MM.1S (cell line): ENCODE data around the gene CPO.

ENCODE experiments used
- EZH2 ChIP-seq: fragments of 300-600 bp; sonication (generic); optimal IDR thresholded peaks from 2 replicates; pipeline ENCODE3; 2017; ENCODE audit warnings: low read depth, mild to moderate bottlenecking, antibody characterized with exemption, low read length, mixed read lengths
- EZH2phosphoT487 ChIP-seq: fragments of 300-600 bp; sonication (generic); IDR thresholded peaks from 2 replicates; pipeline ENCODE4 v1.6.1; 2018; ENCODE audit warnings: antibody characterized with exemption, low read length
- TF ChIP-seq, protein P1 (sequence below): fragments of 300-600 bp; sonication (generic); IDR thresholded peaks from 2 replicates; pipeline ENCODE4 v1.5.1; 2016; ENCODE audit warnings: antibody characterized with exemption, low read length, mixed read lengths

DNA sequence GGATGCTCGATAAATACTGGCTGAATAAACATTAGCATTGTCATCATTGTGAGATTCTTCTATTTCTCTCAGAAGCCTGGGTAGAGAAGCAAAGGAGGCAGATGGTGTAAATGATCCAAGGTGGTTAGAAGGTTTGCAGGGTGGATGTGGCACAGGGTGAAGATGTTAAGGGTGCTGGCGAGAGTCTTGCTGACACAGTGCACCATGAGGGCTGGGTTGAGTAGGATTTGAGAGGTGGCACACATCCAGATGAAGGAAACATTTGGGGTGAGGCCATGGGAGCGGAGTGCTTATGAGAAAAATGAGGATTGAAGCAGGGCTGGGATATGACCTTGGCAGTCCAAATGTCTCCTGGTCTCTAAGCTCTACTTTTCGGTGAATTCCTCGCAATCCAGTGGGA is 17.8 kb upstream of the CPO start:
- TF ChIP-seq, protein P1, sequence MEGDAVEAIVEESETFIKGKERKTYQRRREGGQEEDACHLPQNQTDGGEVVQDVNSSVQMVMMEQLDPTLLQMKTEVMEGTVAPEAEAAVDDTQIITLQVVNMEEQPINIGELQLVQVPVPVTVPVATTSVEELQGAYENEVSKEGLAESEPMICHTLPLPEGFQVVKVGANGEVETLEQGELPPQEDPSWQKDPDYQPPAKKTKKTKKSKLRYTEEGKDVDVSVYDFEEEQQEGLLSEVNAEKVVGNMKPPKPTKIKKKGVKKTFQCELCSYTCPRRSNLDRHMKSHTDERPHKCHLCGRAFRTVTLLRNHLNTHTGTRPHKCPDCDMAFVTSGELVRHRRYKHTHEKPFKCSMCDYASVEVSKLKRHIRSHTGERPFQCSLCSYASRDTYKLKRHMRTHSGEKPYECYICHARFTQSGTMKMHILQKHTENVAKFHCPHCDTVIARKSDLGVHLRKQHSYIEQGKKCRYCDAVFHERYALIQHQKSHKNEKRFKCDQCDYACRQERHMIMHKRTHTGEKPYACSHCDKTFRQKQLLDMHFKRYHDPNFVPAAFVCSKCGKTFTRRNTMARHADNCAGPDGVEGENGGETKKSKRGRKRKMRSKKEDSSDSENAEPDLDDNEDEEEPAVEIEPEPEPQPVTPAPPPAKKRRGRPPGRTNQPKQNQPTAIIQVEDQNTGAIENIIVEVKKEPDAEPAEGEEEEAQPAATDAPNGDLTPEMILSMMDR: no peak
- TF ChIP-seq EZH2 (no peak), EZH2phosphoT487 (no peak)
